Sigmoid colon (tissue), 4 donors: ENCODE data around the gene OSBPL5.
A peak's percentile ranks its signal among the peaks of the same experiment; 100 is the strongest.

Experiments
- CTCF ChIP-seq, 4 experiments: fragments of 450-650 bp in 3 of 4; fragments of 200-600 bp in 1 of 4; IDR thresholded peaks; one replicate each; pipeline ENCODE4 v1.5.1; 2016 to 2019; ENCODE audit warnings: antibody characterized with exemption in 4 of 4, mild to moderate bottlenecking in 3 of 4, moderate library complexity in 2 of 4
- EP300 ChIP-seq, 4 donors: sonication (generic); formaldehyde crosslinking; IDR thresholded peaks; one replicate each; pipeline ENCODE4 v1.6.1; 2017; ENCODE audit warnings: antibody characterized with exemption in 4 of 4
- POLR2A ChIP-seq, 2 donors: fragments of 450-650 bp; IDR thresholded peaks; one replicate each; pipeline ENCODE4 v1.6.1; 2016; ENCODE audit warnings: antibody characterized with exemption in 2 of 2, mild to moderate bottlenecking in 2 of 2, moderate library complexity in 2 of 2
- POLR2AphosphoS5 ChIP-seq, 4 donors: sonication (generic); formaldehyde crosslinking; IDR thresholded peaks; one replicate each; pipeline ENCODE4 v1.6.1; 2017; ENCODE audit warnings: antibody characterized with exemption in 4 of 4

GRCh38 chr11:3160252-3161031, 4.7 kb downstream of the OSBPL5 start:
- TF ChIP-seq CTCF (IDR thresholded peaks at IDR 0.05) (no peak), POLR2A (IDR thresholded peaks at IDR 0.05) (peak in 1 of 2 donors; percentile 40), POLR2AphosphoS5 (IDR thresholded peaks at IDR 0.05) (peak; percentile 41 to 74 (median 65)), EP300 (IDR thresholded peaks at IDR 0.05) (no peak)
